ENCODE measurements around the gene ADARB2.

ADARB2 gene

GRCh38 chr10:1734288-1734687 is 3.0 kb downstream of the ADARB2 start:
- no peak for DNase-seq

DNA sequence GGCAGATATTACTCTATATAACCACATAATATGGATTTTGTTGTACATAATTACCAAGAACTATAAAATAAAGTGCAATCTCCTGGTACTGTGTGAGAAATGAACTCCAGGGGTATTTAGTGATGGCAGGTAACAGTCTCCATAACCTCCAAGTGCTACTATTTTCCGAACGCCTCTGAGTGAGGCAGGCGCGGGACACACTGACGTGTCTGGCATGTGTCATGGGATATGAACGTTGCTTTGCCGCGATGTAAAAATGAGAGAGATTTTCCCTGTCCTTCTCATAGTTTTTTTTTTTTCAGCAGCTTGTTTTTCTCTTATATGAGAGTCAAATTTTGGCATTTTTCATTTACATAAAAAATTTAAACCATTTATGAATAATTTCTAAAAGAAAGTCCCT is 3.6 kb downstream of the ADARB2 start:
- DNase-seq, result no peak

DNA sequence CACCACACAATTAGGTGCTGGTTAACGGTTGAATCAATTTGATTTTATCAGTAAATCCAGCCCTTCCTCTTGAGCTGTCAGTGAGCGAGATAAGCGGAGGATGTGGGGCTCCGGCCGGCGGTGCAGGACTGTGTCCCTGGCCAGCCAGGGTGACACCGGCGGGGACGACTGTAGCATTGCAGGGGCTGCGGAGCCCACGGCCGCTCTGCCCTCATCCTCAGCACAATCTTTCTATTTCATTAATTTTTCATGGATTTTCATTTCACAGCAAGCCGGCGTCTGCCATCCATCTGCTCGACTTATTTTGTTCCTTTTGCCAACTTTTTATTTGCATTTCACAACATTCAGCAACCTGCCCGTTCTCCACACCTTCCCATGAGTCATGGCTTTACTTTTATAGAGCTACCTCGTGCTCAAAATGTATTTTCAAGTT is 4.7 kb downstream of the ADARB2 start:
- no peak for DNase-seq

- DNase-seq, result no peak
These were observed 5.7 kb downstream of the ADARB2 start for GRCh38 chr10:1731592-1731991.

DNA sequence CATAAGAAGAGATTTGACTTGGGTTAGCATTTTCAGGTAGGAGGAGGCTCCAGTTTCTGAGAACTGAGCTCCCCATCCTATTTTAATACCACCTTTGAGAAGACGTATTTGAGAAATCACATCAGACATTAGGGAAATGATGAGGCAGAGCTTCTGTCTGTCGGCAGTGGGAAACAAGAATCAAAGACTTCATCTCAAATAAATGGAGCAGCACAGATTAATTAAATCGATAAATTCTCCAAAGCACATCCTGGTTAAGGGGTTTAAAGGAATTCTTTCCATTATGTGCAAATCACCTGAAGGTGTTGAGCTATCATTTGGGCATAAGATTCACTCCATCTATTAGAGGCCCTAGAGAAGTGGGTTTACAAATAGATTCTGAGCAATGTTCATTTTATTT is 7.6 kb downstream of the ADARB2 start:
- no peak for DNase-seq

DNA sequence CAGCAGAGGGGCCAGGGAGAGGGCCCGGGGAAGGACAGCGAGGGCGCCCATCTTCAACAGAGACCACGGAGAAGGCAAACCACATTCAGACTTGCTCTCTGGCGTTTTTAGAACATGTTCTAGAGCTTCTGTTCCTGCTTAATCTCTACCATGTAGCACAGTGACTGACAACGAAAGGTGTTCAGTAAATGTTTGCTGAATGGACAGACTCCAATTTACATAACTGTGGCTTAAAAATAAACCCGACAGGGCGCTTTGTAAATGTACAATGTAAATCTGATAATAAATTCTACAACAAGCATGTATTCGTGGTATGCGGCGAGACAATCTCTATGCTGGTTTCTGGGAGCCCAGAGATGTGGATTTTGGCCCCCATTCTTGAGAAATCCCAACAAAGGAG is 10.5 kb downstream of the ADARB2 start:
- DNase-seq, result no peak

GRCh38 chr10:1724921-1725488 is 12.3 kb downstream of the ADARB2 start:
- DNase-seq, result no peak

DNA sequence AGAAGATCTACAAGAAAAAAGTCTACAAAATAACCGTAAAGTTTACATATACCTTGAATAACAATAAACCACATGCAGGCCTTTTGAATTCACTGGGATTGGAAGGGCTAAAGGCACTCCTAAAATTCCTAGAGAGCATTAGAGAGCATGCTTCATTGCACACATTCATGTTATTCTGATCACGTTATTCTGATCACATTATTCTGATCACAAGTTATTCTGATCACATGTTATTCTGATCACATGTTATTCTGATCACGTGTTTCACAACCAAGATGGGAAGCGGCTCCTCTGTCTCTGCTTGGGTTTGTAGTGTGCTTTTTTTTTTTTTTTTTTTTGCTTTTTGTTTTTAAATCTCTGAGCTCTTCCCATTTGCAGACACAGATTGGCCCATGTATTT is 20.5 kb downstream of the ADARB2 start:
- DNase-seq, result no peak

GRCh38 chr10:1715821-1716220 is 21.5 kb downstream of the ADARB2 start:
- DNase-seq, result no peak

GRCh38 chr10:1712944-1713671 is 24.2 kb downstream of the ADARB2 start:
- DNase-seq, result no peak

GRCh38 chr10:1712314-1712713 is 25.0 kb downstream of the ADARB2 start:
- DNase-seq, result no peak

DNA sequence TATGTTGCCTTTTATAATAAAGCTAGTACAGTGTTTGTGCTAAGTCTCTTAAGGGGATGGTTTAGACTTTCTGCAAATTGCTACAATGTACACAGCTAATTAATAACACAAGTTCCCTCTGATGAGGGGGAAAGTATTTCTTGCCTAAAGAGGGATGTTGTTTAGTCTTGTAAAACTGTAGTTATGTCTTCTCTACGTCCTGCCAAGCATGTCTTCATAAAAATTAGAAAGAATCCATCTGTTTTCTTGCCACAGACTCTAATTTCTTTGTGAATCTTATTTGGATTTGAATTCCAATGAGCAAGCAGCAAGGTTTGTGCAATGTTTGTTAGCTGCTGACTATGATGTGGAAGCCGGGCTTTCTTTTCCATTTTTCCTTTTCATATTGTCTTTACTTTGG is 28.2 kb downstream of the ADARB2 start:
- DNase-seq, result no peak

GRCh38 chr10:1708746-1709145 is 28.6 kb downstream of the ADARB2 start:
- DNase-seq, result no peak

GRCh38 chr10:1706711-1707110 is 30.6 kb downstream of the ADARB2 start:
- no peak for DNase-seq

DNA sequence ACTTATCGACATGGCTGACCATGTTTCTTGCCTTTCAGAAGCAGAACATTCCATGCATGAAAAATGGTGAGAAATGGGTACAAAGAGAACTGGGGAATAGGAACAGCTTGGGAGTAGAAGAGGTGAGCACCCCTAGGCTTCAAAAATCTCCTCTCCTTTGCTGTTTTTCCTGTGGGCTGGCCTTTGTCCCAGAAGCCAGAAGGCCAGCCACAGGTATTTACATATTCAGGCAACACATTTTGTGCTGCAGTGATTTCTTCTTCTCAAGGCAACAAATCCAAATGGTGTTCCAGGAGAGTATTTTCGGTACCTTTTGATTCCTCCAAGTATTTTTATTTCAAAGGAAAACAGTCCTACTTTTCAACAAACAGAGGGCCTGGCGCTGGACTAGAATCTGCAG is 31.1 kb downstream of the ADARB2 start:
- no peak for DNase-seq

DNA sequence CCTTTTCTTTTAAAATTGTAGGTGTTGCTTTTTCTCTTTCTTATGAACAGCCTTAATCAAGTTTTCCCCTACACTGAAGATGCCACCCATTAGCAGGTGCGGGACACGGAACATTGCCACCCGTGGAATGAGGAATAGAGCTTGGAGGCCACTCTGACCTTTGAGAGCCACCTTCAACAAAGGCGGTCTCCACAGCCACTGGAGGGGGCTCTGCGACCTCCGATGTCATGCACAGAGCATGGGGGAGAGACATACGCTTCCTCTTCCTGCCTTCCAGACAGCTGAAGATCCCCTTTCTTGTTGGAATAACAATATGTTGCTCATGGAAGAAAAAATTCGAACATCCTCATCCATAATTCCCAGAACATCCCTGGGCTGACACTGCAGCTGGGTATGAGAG is 39.1 kb downstream of the ADARB2 start:
- DNase-seq, result no peak

GRCh38 chr10:1696106-1696505 is 41.2 kb downstream of the ADARB2 start:
- DNase-seq, result no peak

- no peak for DNase-seq
These were observed 47.2 kb downstream of the ADARB2 start for GRCh38 chr10:1690086-1690485.

DNA sequence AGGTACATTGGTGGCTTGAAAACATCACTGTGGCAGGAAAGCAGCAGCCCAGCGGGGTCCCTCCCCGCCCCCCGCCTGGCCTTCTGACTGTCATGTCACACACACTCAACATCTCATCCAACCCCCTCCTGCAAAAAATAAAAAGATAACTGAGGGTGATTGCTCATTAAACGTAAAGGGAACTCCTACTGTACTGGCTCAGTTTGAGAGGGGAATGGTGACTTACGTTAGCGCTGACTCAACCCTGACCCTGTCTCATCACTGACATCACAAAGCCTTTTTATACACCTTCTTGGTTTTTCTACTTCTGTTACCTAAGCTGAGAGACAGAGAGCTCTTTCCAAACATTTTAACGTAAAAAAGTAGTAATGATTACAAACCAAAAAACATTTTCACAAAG is 48.8 kb downstream of the ADARB2 start:
- DNase-seq, result no peak

- no peak for DNase-seq
These were observed 49.6 kb downstream of the ADARB2 start for GRCh38 chr10:1687623-1688150.

GRCh38 chr10:1687190-1687589 is 50.1 kb downstream of the ADARB2 start:
- DNase-seq, result no peak

GRCh38 chr10:1686491-1686749 is 50.9 kb downstream of the ADARB2 start:
- no peak for DNase-seq

DNA sequence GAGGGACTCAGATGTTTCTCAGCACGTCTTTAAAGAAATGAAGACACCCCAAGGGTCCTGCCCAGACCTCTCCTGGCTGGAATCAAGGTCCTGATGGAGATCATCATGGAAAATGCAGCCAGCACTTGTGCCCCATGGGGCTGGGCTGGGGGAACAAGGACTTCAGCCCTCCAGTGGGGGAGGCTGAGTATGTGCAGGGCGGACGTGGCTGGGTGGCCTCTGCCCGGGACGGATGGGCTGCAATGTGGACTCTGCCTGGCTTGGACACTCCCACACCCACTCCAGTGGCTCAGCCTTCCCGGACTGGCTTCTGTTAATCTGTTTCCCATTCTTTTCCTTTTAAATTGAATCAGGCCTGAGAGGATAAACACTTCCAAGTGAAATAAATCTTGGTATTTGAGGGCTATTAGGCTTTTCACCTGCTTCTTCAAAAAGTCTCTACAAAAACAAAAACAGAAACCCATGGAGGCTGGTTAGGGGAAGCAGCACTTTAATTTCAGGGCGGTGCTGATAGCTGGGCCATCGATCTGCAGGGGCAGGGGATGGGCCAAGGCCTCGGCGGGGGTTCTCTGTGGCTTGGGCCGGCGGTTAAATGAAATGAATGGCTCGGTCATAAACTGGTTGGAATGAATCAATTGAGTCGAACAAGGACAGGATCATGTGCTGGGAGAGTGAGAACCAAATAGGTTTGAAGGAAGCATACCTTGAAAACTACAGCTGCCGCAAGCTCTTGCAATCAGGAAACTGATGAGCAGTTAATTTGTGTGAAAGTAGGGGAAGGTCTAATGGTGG is 51.4 kb downstream of the ADARB2 start:
- no peak for DNase-seq

GRCh38 chr10:1684991-1685390 is 52.3 kb downstream of the ADARB2 start:
- DNase-seq, result no peak

Data from NCI-H1436 (cell line).